Psoas muscle (tissue), 8 donors: Measurements from ENCODE around the gene KRT75. TPM values are rescaled to one million over a fixed set of nuclear protein-coding genes. Genes with fewer than 3 reads are reported as not detected.

Source experiments
- ATAC-seq, 4 donors: fragments of 200-7000 bp; cut with Tn5 transposase; one replicate each; pipeline ENCODE4 v1.9.1; 2020; ENCODE audit warnings: moderate library complexity in 3 of 4, mild to moderate bottlenecking in 2 of 4
- DNase-seq, 2 donors: peaks; one replicate each; pipeline ENCODE4 v3.0.0-alpha.2; 2020
- H3K27ac ChIP-seq: fragments of 200-600 bp; one replicate; pipeline ENCODE4 v1.8.0; 2022
- H3K27me3 ChIP-seq, 3 donors: fragments of 200-600 bp in 1 of 3; one replicate each; pipeline versions ENCODE4 v1.6.1 to v1.8.0; 2013 to 2022; ENCODE audit warnings: low read length in 2 of 3, mild to moderate bottlenecking in 2 of 3, moderate library complexity in 1 of 3; ENCODE audit not compliant: insufficient read depth in 3 of 3
- H3K36me3 ChIP-seq, 2 donors: fragments of 200-600 bp in 1 of 2; one replicate each; pipeline versions ENCODE4 v1.6.1 to v1.8.0; 2013 to 2022; ENCODE audit warnings: low read depth in 1 of 2, mild to moderate bottlenecking in 1 of 2, moderate library complexity in 1 of 2; ENCODE audit not compliant: insufficient read depth in 1 of 2
- H3K4me1 ChIP-seq: fragments of 200-600 bp; one replicate; pipeline ENCODE4 v1.8.0; 2022
- H3K4me3 ChIP-seq: fragments of 200-600 bp; one replicate; pipeline ENCODE4 v1.8.0; 2022; ENCODE audit warnings: mild to moderate bottlenecking
- H3K9me3 ChIP-seq: fragments of 200-600 bp; one replicate; pipeline ENCODE4 v1.8.0; 2022
- CTCF ChIP-seq: fragments of 200-600 bp; IDR thresholded peaks from one replicate; pipeline ENCODE4 v1.8.0; 2022; ENCODE audit warnings: antibody characterized with exemption
- WGBS, 3 donors: extraction: QIAGEN DNeasy Blood & Tissue Kit; methylation state at CpG; one replicate each; pipeline versions ENCODE4 v1.1.6 to v1.1.7; 2013; 5-methylcytosine and 5-hydroxymethylcytosine counted together
- intact Hi-C, 2 donors: fragments of 100-400 bp; cut with DNase I; formaldehyde crosslinking; loops; one replicate each; pipeline versions ENCODE4 v1.11.0 to v1.14.2; 2022
- long read RNA-seq, 2 donors: library from polyadenylated mRNA; unstranded; transcript quantifications; one replicate each; pipeline ENCODE4 v2.0.0, GENCODE V29; 2021
- polyA plus RNA-seq, 3 donors: library from polyadenylated mRNA; stranded (reverse); fragments of 200-250 nt; gene quantifications; one replicate each; pipeline ENCODE4 v1.2.3, GENCODE V29; 2013
- total RNA-seq, 4 donors: library from RNA; stranded (reverse); fragmentation: NEBNext Ultra II Directional in 2 of 4; extraction: Animal tissue kit (Norgen Biotek cat#: 25700) in 2 of 4; gene quantifications; one replicate each; pipeline versions ENCODE4 v1.2.1 to v1.2.4, GENCODE V29; 2021 to 2023
- donor health status: healthy with polysubstance abuse.
- donor health status: DM: no; HTN: no; CAD: no; lungs with moderate emphysema.
- donor health status: Bipolar disorder and iron deficiency.
- donor health status: healthy.
- donor health status: DM: yes; HTN: yes; CAD: no.
- donor health status: DM: no; HTN: no; CAD: no.
- donor health status: DM: no; HTN: no; CAD: no.
- donor health status: DM: yes; HTN: yes; CAD: no.

KRT75 gene
- total RNA-seq (not detected), polyA plus RNA-seq (not detected)
- long read RNA-seq, donor 1: 0 reads
- long read RNA-seq, donor 2: 0 reads

GRCh38 chr12:52434081-52434733, at the start of gene KRT75:
TSS of gene KRT75 (minus strand) at chr12:52434371. CDS start at chr12:52434304, 67 bp downstream.
- intact Hi-C loops: no loop called here
- H3K27me3 ChIP-seq: peaks cover 0 to 21% (median 2%) of the 10 kb centered on the region in 3 donors
- no peaks in the 10 kb centered on the region for H3K36me3 ChIP-seq
- H3K9me3 ChIP-seq: no peaks in the 10 kb centered on the region
- no peak within 1 kb of the TSS for H3K4me3 ChIP-seq
- H3K27ac ChIP-seq: no peak within 1 kb of the TSS
- ATAC-seq: no peak
- no peak for DNase-seq
- no peaks in the 10 kb centered on the region for H3K4me1 ChIP-seq
- 61 to 65% (median 64%) methylated on average over 20 of the region's 20 CpGs for WGBS, 3 donors
- TF ChIP-seq CTCF: no peak

- H3K9me3 ChIP-seq: peaks cover 3% of the 10 kb centered on the region
- no peaks in the 10 kb centered on the region for H3K36me3 ChIP-seq
- ATAC-seq: no peak
- WGBS, 3 donors: 57 to 58% (median 58%) methylated on average over 3 of the region's 3 CpGs
- no peaks in the 10 kb centered on the region for H3K4me1 ChIP-seq
- no peak overlapping the region for H3K4me3 ChIP-seq
- peaks cover 0 to 12% (median 3%) of the 10 kb centered on the region in 3 donors for H3K27me3 ChIP-seq
- no peak for DNase-seq
- no peak overlapping the region for H3K27ac ChIP-seq
- no peak for TF ChIP-seq CTCF
- intact Hi-C loops: no loop called here
Measured at GRCh38 chr12:52480073-52480472, 45.9 kb upstream of the KRT75 start.

GRCh38 chr12:52477651-52478050, 43.5 kb upstream of the KRT75 start:
- TF ChIP-seq CTCF: no peak
- WGBS, 3 donors: 44 to 64% (median 63%) methylated on average over 2 of the region's 2 CpGs
- Histone ChIP-seq H3K27ac (no peak overlapping the region), H3K9me3 (peaks cover 3% of the 10 kb centered on the region), H3K4me3 (no peak overlapping the region), H3K36me3 (no peaks in the 10 kb centered on the region), H3K27me3 (peaks cover 0 to 5% (median 3%) of the 10 kb centered on the region in 3 donors), H3K4me1 (no peaks in the 10 kb centered on the region)
- no peak for ATAC-seq
- no peak for DNase-seq
- intact Hi-C loops: no loop called here

GRCh38 chr12:52474212-52474611, 40.0 kb upstream of the KRT75 start:
- WGBS, 3 donors: 93 to 97% (median 96%) methylated on average over 2 of the region's 2 CpGs
- peaks cover 0 to 1% (median 0%) of the 10 kb centered on the region in 3 donors for H3K27me3 ChIP-seq
- ATAC-seq: no peak
- DNase-seq: no peak
- no peaks in the 10 kb centered on the region for H3K4me1 ChIP-seq
- intact Hi-C loops: no loop called here
- no peaks in the 10 kb centered on the region for H3K36me3 ChIP-seq
- no peak for TF ChIP-seq CTCF
- no peak overlapping the region for H3K27ac ChIP-seq
- H3K9me3 ChIP-seq: peaks cover 3% of the 10 kb centered on the region
- no peak overlapping the region for H3K4me3 ChIP-seq

GRCh38 chr12:52473768-52474167, 39.6 kb upstream of the KRT75 start, which contains the start of gene KRT6C:
TSS of gene KRT6C (minus strand) at chr12:52473805. CDS start at chr12:52473737, 68 bp downstream.
- DNase-seq: no peak
- ATAC-seq: no peak
- Histone ChIP-seq H3K27me3 (no peaks in the 10 kb centered on the region), H3K4me3 (no peak within 1 kb of the TSS), H3K9me3 (peaks cover 3% of the 10 kb centered on the region), H3K36me3 (no peaks in the 10 kb centered on the region), H3K27ac (no peak within 1 kb of the TSS), H3K4me1 (no peaks in the 10 kb centered on the region)
- no peak for TF ChIP-seq CTCF
- 73 to 88% (median 81%) methylated on average over 4 of the region's 4 CpGs for WGBS, 3 donors
- intact Hi-C loops: no loop called here
